Common myeloid progenitor, CD34-positive (primary cell): ENCODE results near the gene SNRNP200.
A peak's percentile ranks its signal among the peaks of the same experiment; 100 is the strongest.

ENCODE experiments used
- CTCF ChIA-PET: fragments of 350-600 bp; sonication (Branson Sonifier 250); formaldehyde crosslinking; loops from one replicate; lab custom pipeline; 2021; ENCODE audit warnings: antibody characterized with exemption; lab: Charles Lee
- POLR2A ChIA-PET: fragments of 350-600 bp; sonication (Branson Sonifier 250); formaldehyde crosslinking; loops from one replicate; lab custom pipeline; 2021; ENCODE audit warnings: antibody characterized with exemption; lab: Charles Lee
- DNase-seq, 3 donors: peaks; one replicate each; pipeline versions ENCODE4 v3.0.0 to v3.0.0-alpha.2; 2013
- H3K27ac ChIP-seq, 2 experiments: 1 replicate in 1 of 2; 2 replicates in 1 of 2; pipeline ENCODE4 v1.7.0; 2013; ENCODE audit warnings: inconsistent platforms in 2 of 2, low read length in 2 of 2, mild to moderate bottlenecking in 2 of 2, low read depth in 1 of 2, moderate library complexity in 1 of 2; ENCODE audit not compliant: severe bottlenecking in 2 of 2, insufficient read depth in 1 of 2, poor library complexity in 1 of 2
- H3K27me3 ChIP-seq, 5 experiments: replicated peaks in 2 of 5; 1 replicate in 3 of 5; 2 replicates in 2 of 5; pipeline versions ENCODE4 v1.6.1 to v1.7.0; 2013; ENCODE audit warnings: low read length in 4 of 5, mild to moderate bottlenecking in 2 of 5, moderate library complexity in 2 of 5, inconsistent platforms in 1 of 5; ENCODE audit not compliant: insufficient read depth in 5 of 5, control insufficient read depth in 4 of 5
- H3K36me3 ChIP-seq, 4 experiments: 1 replicate in 2 of 4; 2 replicates in 2 of 4; pipeline versions ENCODE4 v1.6.1 to v1.7.0; 2013; ENCODE audit warnings: low read length in 3 of 4, control low read depth in 1 of 4, mild to moderate bottlenecking in 1 of 4; ENCODE audit not compliant: control insufficient read depth in 4 of 4, insufficient read depth in 4 of 4
- H3K4me1 ChIP-seq, 4 experiments: 1 replicate in 3 of 4; 2 replicates in 1 of 4; pipeline versions ENCODE4 v1.6.1 to v1.7.1; 2013; ENCODE audit warnings: low read length in 3 of 4, mild to moderate bottlenecking in 3 of 4, control low read depth in 1 of 4, inconsistent platforms in 1 of 4, moderate library complexity in 1 of 4; ENCODE audit not compliant: control insufficient read depth in 4 of 4, insufficient read depth in 4 of 4; ENCODE audit errors: control extremely low read depth in 1 of 4
- H3K4me3 ChIP-seq, 7 experiments: 1 replicate in 4 of 7; 2 replicates in 3 of 7; pipeline versions ENCODE4 v1.5.1 to v1.7.0; 2013; ENCODE audit warnings: mild to moderate bottlenecking in 7 of 7, low read length in 6 of 7, moderate library complexity in 6 of 7, inconsistent platforms in 2 of 7, low read depth in 2 of 7, control low read depth in 1 of 7; ENCODE audit not compliant: insufficient read depth in 4 of 7, control insufficient read depth in 1 of 7; ENCODE audit errors: extremely low read depth in 1 of 7
- H3K9me3 ChIP-seq, 5 experiments: 1 replicate in 4 of 5; 2 replicates in 1 of 5; pipeline versions ENCODE4 v1.6.1 to v1.7.1; 2013; ENCODE audit warnings: low read length in 4 of 5, mild to moderate bottlenecking in 2 of 5, inconsistent platforms in 1 of 5, low read depth in 1 of 5, moderate library complexity in 1 of 5; ENCODE audit not compliant: control insufficient read depth in 4 of 5, insufficient read depth in 2 of 5; ENCODE audit errors: control extremely low read depth in 1 of 5
- WGBS: methylation state at CpG from one replicate; pipeline ENCODE4 v1.1.5; 2013; ENCODE audit not compliant: insufficient coverage; 5-methylcytosine and 5-hydroxymethylcytosine counted together

Gene SNRNP200

DNA sequence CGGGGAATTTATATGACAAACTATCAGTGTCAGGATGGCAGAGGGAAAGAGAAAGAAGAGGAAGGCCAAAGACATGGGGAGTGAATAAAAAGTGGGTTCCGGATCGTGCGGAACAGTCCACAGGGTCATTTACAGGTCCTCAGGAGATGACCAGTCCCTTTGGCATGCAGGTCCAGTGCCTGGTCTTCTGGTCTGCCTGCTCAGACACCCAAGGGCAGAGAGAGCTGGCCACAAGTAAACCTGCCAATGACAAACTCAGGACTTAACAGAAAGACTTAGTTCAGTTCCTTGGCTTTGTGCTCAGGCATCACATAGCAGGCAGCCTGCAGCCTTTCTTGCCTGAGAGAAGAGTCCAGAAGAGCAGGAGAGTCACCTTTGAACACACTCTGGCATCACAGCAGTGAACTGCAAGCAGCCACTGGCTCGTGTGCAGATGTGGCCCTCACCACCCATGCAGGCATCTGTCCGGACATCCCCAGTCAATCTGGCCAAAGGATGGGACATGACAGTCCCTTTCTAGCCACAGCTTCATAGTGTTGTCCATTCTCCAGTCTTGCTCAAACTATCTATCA is 53.5 kb downstream of the SNRNP200 start:
- Histone ChIP-seq H3K4me1 (peaks cover 10 to 48% (median 39%) of the 10 kb centered on the region in 4 experiments), H3K27me3 (no peaks in the 10 kb centered on the region), H3K4me3 (no peak overlapping the region), H3K9me3 (no peaks in the 10 kb centered on the region), H3K27ac (peak overlapping the region in 1 of 2 experiments; percentile 7), H3K36me3 (peaks cover 6 to 54% (median 29%) of the 10 kb centered on the region in 4 experiments)
- 100% methylated on average over 5 of the region's 6 CpGs for WGBS
- ChIA-PET POLR2A (no interaction called here), CTCF (interaction anchor here (0.8 to 5.9 kb wide), 3 partner anchors 9 to 14 kb away, joined by 3 to 59 read pairs (median 5); partner anchors contain the start of genes CIAO1 and TMEM127)
- peak in 1 of 3 donors; percentile 27 for DNase-seq

GRCh38 chr2:96250188-96250587 is 55.2 kb downstream of the SNRNP200 start:
- Histone ChIP-seq H3K36me3 (peaks cover 6 to 56% (median 30%) of the 10 kb centered on the region in 4 experiments), H3K4me1 (peaks cover 4 to 38% (median 29%) of the 10 kb centered on the region in 4 experiments), H3K4me3 (no peak overlapping the region), H3K27me3 (no peaks in the 10 kb centered on the region), H3K27ac (no peak overlapping the region), H3K9me3 (peaks cover 0 to 7% (median 0%) of the 10 kb centered on the region in 5 experiments)
- WGBS: 85% methylated on average over 4 of the region's 6 CpGs
- ChIA-PET POLR2A (no interaction called here), CTCF (interaction anchor here (0.7 to 1.4 kb wide), 3 partner anchors 10 to 16 kb away, joined by 3 to 6 read pairs (median 5); no protein-coding TSS in a partner anchor)
- no peak for DNase-seq

GRCh38 chr2:96249654-96250053 is 55.7 kb downstream of the SNRNP200 start:
- POLR2A ChIA-PET: no interaction called here
- Histone ChIP-seq H3K4me1 (peaks cover 0 to 32% (median 23%) of the 10 kb centered on the region in 4 experiments), H3K27me3 (no peaks in the 10 kb centered on the region), H3K36me3 (peaks cover 6 to 51% (median 30%) of the 10 kb centered on the region in 4 experiments), H3K27ac (no peak overlapping the region), H3K4me3 (no peak overlapping the region), H3K9me3 (peaks cover 0 to 7% (median 0%) of the 10 kb centered on the region in 5 experiments)
- 99% methylated on average over 8 of the region's 9 CpGs for WGBS
- DNase-seq: no peak
- CTCF ChIA-PET: no interaction called here

DNA sequence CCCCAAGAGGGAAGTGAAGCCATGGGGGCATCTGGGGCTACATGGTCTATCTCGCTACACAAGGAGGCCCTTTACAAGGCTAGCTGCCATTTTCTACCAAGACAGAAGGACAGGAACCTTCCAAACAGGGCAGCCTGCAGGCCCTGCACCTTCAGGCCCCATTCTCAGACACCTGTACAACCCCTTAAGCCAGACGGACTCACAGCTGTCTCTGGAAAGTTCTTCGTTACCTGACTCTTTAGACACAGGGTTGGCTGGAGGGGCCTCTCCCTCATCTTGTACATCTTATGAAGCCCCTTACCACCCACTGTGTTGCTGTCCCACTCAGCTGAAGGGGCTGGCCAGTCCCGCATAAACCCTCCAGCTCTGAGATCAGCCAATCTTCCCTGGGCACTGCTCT is 56.7 kb downstream of the SNRNP200 start:
- 97% methylated on average over 3 of the region's 4 CpGs for WGBS
- Histone ChIP-seq H3K36me3 (peaks cover 6 to 41% (median 24%) of the 10 kb centered on the region in 4 experiments), H3K27ac (no peak overlapping the region), H3K9me3 (peaks cover 0 to 7% (median 0%) of the 10 kb centered on the region in 5 experiments), H3K4me1 (peaks cover 0 to 22% (median 15%) of the 10 kb centered on the region in 4 experiments), H3K4me3 (no peak overlapping the region), H3K27me3 (no peaks in the 10 kb centered on the region)
- ChIA-PET CTCF (interaction anchor here (1.0 kb wide), 1 partner anchor 11 kb away, joined by 4 read pairs; no protein-coding TSS in a partner anchor), POLR2A (no interaction called here)
- DNase-seq: no peak

GRCh38 chr2:96247896-96248295 is 57.5 kb downstream of the SNRNP200 start:
- CTCF ChIA-PET: no interaction called here
- no peaks in the 10 kb centered on the region for H3K27me3 ChIP-seq
- H3K4me1 ChIP-seq: peaks cover 0 to 23% (median 16%) of the 10 kb centered on the region in 4 experiments

DNA sequence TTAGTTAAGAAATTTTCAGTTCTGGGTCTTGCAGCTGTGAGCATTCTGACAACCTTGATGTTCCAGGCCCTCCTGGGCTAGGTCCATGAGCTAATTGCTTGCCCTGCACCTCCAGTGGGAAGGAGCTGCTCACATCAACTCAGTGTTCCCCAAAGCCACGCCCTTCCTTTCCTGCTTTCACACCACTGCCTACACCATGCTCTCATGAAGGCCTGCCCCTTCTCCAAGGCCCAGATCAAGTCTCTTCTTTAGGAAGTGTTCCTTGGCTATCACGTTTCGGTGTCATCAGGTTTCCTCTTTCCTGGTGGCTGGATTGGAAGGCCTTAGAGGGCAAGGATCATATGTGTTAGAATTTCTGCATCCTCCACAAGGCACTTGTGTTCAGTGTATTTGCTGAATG is 58.3 kb downstream of the SNRNP200 start:
- ChIA-PET CTCF (interaction anchor here (0.9 to 1.4 kb wide), 3 partner anchors 16 to 46 kb away, joined by 4 to 5 read pairs (median 4); no protein-coding TSS in a partner anchor), POLR2A (no interaction called here)
- Histone ChIP-seq H3K36me3 (peaks cover 3 to 24% (median 10%) of the 10 kb centered on the region in 4 experiments), H3K27ac (peak overlapping the region in 1 of 2 experiments; percentile 52), H3K4me3 (no peak overlapping the region), H3K27me3 (no peaks in the 10 kb centered on the region), H3K9me3 (peaks cover 0 to 7% (median 0%) of the 10 kb centered on the region in 5 experiments), H3K4me1 (peaks cover 2 to 32% (median 24%) of the 10 kb centered on the region in 4 experiments)
- no peak for DNase-seq
- 20% methylated on average over 1 of the region's 3 CpGs for WGBS

More at GRCh38 chr2:96247896-96248295, 57.5 kb downstream of the SNRNP200 start:
- Histone ChIP-seq H3K27ac (no peak overlapping the region), H3K9me3 (peaks cover 0 to 7% (median 0%) of the 10 kb centered on the region in 5 experiments), H3K4me3 (no peak overlapping the region), H3K36me3 (peaks cover 5 to 33% (median 17%) of the 10 kb centered on the region in 4 experiments)
- DNase-seq: no peak
- 100% methylated on average over 1 of the region's 5 CpGs for WGBS
- POLR2A ChIA-PET: no interaction called here
